Measurements from ENCODE around the gene FGFRL1. TPM values are rescaled to one million over a fixed set of nuclear protein-coding genes. Genes with fewer than 3 reads are reported as not detected.

Gene FGFRL1
- polyA plus RNA-seq, 1 donor from 2014 or later: 0.97 TPM

- no peak overlapping the region for H3K27ac ChIP-seq (ENCODE audit: low read length)
- H2AFZ ChIP-seq (ENCODE audit: low read depth, low read length): no peak overlapping the region
- H3K79me2 ChIP-seq (replicated peaks; ENCODE audit: insufficient read depth, low read length): peaks cover 4% of the 10 kb centered on the region
- H3K27me3 ChIP-seq (ENCODE audit: insufficient read depth, low read depth, low read length): no peaks in the 10 kb centered on the region
- no peaks in the 10 kb centered on the region for H3F3A ChIP-seq (ENCODE audit: insufficient read depth, low read length, poor library complexity, severe bottlenecking)
- no peak overlapping the region for H3K9ac ChIP-seq (ENCODE audit: low read length)
- no peak overlapping the region for H3K4me2 ChIP-seq (ENCODE audit: low read length)
- H3K36me3 ChIP-seq (ENCODE audit: insufficient read depth, low read length): no peaks in the 10 kb centered on the region
- no peak overlapping the region for H3K4me3 ChIP-seq (ENCODE audit: low read length)
- H4K20me1 ChIP-seq (ENCODE audit: insufficient read depth): no peaks in the 10 kb centered on the region
- no peaks in the 10 kb centered on the region for H3K9me2 ChIP-seq (ENCODE audit: insufficient read depth, low read length)
- TF ChIP-seq, protein P1, sequence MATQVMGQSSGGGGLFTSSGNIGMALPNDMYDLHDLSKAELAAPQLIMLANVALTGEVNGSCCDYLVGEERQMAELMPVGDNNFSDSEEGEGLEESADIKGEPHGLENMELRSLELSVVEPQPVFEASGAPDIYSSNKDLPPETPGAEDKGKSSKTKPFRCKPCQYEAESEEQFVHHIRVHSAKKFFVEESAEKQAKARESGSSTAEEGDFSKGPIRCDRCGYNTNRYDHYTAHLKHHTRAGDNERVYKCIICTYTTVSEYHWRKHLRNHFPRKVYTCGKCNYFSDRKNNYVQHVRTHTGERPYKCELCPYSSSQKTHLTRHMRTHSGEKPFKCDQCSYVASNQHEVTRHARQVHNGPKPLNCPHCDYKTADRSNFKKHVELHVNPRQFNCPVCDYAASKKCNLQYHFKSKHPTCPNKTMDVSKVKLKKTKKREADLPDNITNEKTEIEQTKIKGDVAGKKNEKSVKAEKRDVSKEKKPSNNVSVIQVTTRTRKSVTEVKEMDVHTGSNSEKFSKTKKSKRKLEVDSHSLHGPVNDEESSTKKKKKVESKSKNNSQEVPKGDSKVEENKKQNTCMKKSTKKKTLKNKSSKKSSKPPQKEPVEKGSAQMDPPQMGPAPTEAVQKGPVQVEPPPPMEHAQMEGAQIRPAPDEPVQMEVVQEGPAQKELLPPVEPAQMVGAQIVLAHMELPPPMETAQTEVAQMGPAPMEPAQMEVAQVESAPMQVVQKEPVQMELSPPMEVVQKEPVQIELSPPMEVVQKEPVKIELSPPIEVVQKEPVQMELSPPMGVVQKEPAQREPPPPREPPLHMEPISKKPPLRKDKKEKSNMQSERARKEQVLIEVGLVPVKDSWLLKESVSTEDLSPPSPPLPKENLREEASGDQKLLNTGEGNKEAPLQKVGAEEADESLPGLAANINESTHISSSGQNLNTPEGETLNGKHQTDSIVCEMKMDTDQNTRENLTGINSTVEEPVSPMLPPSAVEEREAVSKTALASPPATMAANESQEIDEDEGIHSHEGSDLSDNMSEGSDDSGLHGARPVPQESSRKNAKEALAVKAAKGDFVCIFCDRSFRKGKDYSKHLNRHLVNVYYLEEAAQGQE (IDR thresholded peaks at IDR 0.05; ENCODE audit: borderline replicate concordance): no peak
- no peak for TF ChIP-seq CTCF (IDR thresholded peaks at IDR 0.05; ENCODE audit: poor library complexity, severe bottlenecking)
- no peak for TF ChIP-seq EZH2 (IDR thresholded peaks at IDR 0.05; ENCODE audit: borderline replicate concordance, insufficient read depth, low read length, poor library complexity, severe bottlenecking)
- no peak for TF ChIP-seq POLR2AphosphoS5 (IDR thresholded peaks at IDR 0.05)
- TF ChIP-seq RAD21 (conservative IDR thresholded peaks at IDR 0.05): no peak
- no peak for TF ChIP-seq TAF1 (IDR thresholded peaks at IDR 0.05; ENCODE audit: low read depth)
- TF ChIP-seq MXI1 (conservative IDR thresholded peaks at IDR 0.05; ENCODE audit: poor library complexity, severe bottlenecking): no peak
- TF ChIP-seq EP300 (conservative IDR thresholded peaks at IDR 0.05; ENCODE audit: poor library complexity, severe bottlenecking): no peak
- TF ChIP-seq SMC3 (conservative IDR thresholded peaks at IDR 0.05; ENCODE audit: poor library complexity): no peak
- no peaks in the 10 kb centered on the region for H3K9me3 ChIP-seq (ENCODE audit: low read length)
These were observed 8.5 kb downstream of the FGFRL1 start for GRCh38 chr4:1019729-1020470.

DNA sequence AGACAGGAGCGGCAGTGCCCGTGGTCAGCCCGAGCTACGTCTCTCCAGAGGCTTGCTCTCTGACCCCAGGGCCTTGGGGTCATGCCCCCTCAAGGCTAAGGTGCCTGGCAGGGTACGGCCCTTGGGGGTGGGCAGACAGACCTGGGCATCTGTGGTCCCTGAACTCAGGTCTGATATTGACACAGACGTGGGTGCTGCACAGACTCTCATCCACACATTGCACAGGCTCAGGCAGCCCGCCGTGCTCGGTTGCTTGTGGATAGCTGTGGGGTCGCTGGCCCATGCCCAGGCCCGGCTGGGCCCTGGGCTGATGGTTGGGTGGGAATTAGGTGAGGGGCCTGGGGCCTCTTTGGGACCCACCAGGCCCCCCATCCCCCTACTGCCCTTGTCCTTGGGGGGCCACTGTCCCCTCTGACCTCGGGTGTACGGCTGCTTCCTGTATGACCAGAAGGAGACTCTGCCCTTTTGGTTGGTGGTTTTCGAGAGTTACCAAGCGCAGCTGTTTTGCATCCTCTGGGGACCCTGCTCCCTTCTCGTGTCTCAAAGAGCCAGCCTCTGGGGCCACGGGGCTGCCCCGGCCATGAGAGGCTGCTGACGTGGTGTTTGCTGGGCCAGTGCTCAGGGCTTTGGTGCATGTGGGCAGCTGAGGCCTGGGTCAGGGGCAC lies 10.1 kb downstream of the FGFRL1 start:
- H3K27ac ChIP-seq (ENCODE audit: low read length): no peak overlapping the region
- TF ChIP-seq, protein P1 (IDR thresholded peaks at IDR 0.05; ENCODE audit: borderline replicate concordance): no peak
- no peak for TF ChIP-seq SMC3 (conservative IDR thresholded peaks at IDR 0.05; ENCODE audit: poor library complexity)
- no peak for TF ChIP-seq EP300 (conservative IDR thresholded peaks at IDR 0.05; ENCODE audit: poor library complexity, severe bottlenecking)
- TF ChIP-seq RAD21 (conservative IDR thresholded peaks at IDR 0.05): no peak
- TF ChIP-seq POLR2AphosphoS5 (IDR thresholded peaks at IDR 0.05): no peak

More for the DNA sequence above, 10.1 kb downstream of the FGFRL1 start:
- H3K9ac ChIP-seq (ENCODE audit: low read length): no peak overlapping the region
- H3K36me3 ChIP-seq (ENCODE audit: insufficient read depth, low read length): no peaks in the 10 kb centered on the region
- no peaks in the 10 kb centered on the region for H3K9me2 ChIP-seq (ENCODE audit: insufficient read depth, low read length)
- no peak overlapping the region for H3K4me2 ChIP-seq (ENCODE audit: low read length)
- no peaks in the 10 kb centered on the region for H3K9me3 ChIP-seq (ENCODE audit: low read length)
- no peaks in the 10 kb centered on the region for H3K27me3 ChIP-seq (ENCODE audit: insufficient read depth, low read depth, low read length)
- H4K20me1 ChIP-seq (ENCODE audit: insufficient read depth): no peaks in the 10 kb centered on the region
- H2AFZ ChIP-seq (ENCODE audit: low read depth, low read length): no peak overlapping the region
- peaks cover 4% of the 10 kb centered on the region for H3K79me2 ChIP-seq (replicated peaks; ENCODE audit: insufficient read depth, low read length)
- H3F3A ChIP-seq (ENCODE audit: insufficient read depth, low read length, poor library complexity, severe bottlenecking): no peaks in the 10 kb centered on the region
- no peak overlapping the region for H3K4me3 ChIP-seq (ENCODE audit: low read length)

Data from neural cell (in vitro differentiated cells).